Measurements from ENCODE around the gene LDB3. TPM values are rescaled to one million over a fixed set of nuclear protein-coding genes. Genes with fewer than 3 reads are reported as not detected.

LDB3 gene
- total and polyA plus RNA-seq, 9 of the 15 experiments (the other 6 are each of a cell fraction or from before 2014, with no cell fraction given), result 0.03 TPM; not detected in 8

DNA sequence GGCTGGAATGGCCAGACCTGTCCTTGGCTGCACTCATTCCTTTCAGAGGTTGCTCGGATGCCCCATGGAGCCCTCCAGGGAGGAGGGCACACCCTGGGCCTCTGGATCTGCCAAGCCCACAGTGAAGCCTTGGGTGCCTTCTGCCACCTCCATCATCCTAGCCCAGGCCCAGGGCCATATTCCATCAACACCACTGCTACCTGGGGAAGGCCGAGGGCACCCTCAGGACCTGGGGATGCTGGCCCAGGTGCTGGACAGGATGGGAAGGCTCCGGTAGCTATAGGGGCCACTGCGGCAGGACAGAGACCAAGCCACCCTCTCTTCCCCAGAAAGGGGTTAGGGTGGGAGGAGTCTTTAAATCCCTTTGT, 13.2 kb upstream of the LDB3 start:
- in situ Hi-C loops (cut with MboI), result no loop called here
- no peaks in the 10 kb centered on the region for H4K20me1 ChIP-seq (replicated peaks; ENCODE audit: control insufficient read depth, insufficient read depth, low read length)
- H3K4me2 ChIP-seq (ENCODE audit: insufficient read depth, low read length), result no peak overlapping the region
- no peak for DNase-seq (ENCODE audit: extremely low read depth in 1 of 4, low spot score in 3 of 4)
- no peak overlapping the region for H3K27ac ChIP-seq (ENCODE audit: extremely low read depth, low read depth, low read length)
- H3K4me3 ChIP-seq, result no peak overlapping the region
- peaks cover 0 to 4% of the 10 kb centered on the region in 2 experiments; a peak in 2 of 5 replicates for H3K4me1 ChIP-seq (replicated peaks in 1 of 2; ENCODE audit: control insufficient read depth in 2 of 2, insufficient read depth in 2 of 2, low read length in 2 of 2)
- ChIA-PET CTCF (ENCODE audit: low intra/inter-chr PET ratio) (no interaction called here), POLR2A (no interaction called here)
- peaks cover 12 to 89% of the 10 kb centered on the region in 2 experiments; a peak in 4 of 5 replicates for H3K27me3 ChIP-seq (ENCODE audit: control insufficient read depth in 2 of 2, insufficient read depth in 2 of 2, low read length in 2 of 2)
- no peak overlapping the region for H3K9ac ChIP-seq (ENCODE audit: insufficient read depth in 1 of 2, low read depth in 2 of 2, low read length in 2 of 2)
- no TSS peak for BruUV-seq (replicated peaks)
- no peak for TF ChIP-seq ZNF778 (CRISPR knock-in tag; IDR thresholded peaks at IDR 0.05)
- no peak for TF ChIP-seq MBD2 (IDR thresholded peaks at IDR 0.05; ENCODE audit: borderline replicate concordance, low read depth)
- TF ChIP-seq, protein P1, sequence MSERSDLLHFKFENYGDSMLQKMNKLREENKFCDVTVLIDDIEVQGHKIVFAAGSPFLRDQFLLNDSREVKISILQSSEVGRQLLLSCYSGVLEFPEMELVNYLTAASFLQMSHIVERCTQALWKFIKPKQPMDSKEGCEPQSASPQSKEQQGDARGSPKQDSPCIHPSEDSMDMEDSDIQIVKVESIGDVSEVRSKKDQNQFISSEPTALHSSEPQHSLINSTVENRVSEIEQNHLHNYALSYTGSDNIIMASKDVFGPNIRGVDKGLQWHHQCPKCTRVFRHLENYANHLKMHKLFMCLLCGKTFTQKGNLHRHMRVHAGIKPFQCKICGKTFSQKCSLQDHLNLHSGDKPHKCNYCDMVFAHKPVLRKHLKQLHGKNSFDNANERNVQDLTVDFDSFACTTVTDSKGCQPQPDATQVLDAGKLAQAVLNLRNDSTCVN (CRISPR knock-in tag; IDR thresholded peaks at IDR 0.05), result no peak
- TF ChIP-seq, protein P2, sequence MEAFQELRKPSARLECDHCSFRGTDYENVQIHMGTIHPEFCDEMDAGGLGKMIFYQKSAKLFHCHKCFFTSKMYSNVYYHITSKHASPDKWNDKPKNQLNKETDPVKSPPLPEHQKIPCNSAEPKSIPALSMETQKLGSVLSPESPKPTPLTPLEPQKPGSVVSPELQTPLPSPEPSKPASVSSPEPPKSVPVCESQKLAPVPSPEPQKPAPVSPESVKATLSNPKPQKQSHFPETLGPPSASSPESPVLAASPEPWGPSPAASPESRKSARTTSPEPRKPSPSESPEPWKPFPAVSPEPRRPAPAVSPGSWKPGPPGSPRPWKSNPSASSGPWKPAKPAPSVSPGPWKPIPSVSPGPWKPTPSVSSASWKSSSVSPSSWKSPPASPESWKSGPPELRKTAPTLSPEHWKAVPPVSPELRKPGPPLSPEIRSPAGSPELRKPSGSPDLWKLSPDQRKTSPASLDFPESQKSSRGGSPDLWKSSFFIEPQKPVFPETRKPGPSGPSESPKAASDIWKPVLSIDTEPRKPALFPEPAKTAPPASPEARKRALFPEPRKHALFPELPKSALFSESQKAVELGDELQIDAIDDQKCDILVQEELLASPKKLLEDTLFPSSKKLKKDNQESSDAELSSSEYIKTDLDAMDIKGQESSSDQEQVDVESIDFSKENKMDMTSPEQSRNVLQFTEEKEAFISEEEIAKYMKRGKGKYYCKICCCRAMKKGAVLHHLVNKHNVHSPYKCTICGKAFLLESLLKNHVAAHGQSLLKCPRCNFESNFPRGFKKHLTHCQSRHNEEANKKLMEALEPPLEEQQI (IDR thresholded peaks at IDR 0.05), result no peak
- no peak for TF ChIP-seq ZNF561 (CRISPR knock-in tag; conservative IDR thresholded peaks at IDR 0.05)
- no peak for TF ChIP-seq ZNF239 (CRISPR knock-in tag; IDR thresholded peaks at IDR 0.05)
- TF ChIP-seq ZNF347 (CRISPR knock-in tag; IDR thresholded peaks at IDR 0.05; ENCODE audit: low read depth), result no peak
- TF ChIP-seq ILF3 (IDR thresholded peaks at IDR 0.05; ENCODE audit: borderline replicate concordance), result no peak
- TF ChIP-seq, protein P3, sequence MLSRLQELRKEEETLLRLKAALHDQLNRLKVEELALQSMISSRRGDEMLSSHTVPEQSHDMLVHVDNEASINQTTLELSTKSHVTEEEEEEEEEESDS (CRISPR knock-in tag; IDR thresholded peaks at IDR 0.05), result no peak
- TF ChIP-seq, protein P4, sequence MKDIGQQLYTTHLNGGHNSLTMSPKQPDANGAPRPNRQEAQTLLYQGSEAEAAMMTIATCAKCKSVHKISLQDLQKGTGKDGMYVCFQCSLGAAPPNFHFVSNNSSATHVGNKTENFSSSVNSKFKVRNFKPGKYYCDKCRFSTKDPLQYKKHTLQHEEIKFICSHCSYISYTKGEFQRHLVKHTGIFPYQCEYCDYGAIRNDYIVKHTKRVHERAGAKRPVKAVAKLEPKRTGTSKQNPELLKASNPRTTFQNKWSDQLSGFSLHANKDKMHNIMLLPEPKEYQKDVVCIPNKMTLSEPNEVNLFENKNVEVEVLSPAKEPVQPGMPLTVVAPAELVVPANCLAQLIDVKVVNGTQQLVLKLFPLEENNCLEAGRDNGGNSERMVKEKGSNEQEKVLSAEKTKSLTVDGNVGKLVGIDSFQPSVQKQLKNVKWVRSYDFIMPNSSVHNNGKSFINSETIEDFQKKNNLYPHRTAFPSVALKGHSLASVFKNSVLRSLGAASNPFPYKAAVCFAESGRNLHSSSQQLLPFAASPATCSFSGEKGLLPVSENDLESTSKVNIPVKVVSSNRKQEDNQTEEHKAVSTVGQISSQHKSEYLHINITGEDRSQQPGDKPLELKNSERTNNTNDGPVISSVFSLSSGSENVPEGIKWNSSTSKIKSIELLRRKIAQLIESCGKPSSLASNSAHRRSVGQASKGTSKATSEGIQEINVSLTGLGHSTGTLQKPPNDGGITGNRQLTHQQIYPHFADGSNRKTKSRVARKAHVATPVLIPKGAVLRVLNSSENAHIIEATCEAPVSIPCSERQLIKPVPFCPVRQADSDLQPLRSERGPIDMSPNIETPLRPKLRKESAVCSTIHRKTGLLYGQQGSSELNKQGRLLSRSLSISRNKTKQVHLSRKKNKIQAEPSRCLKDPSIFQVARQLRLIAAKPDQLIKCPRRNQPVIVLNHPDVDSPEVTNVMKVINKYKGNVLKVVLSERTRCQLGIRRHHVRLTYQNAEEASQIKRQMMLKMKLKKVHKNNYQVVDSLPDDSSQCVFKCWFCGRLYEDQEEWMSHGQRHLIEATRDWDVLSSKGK (CRISPR knock-in tag; IDR thresholded peaks at IDR 0.05), result no peak
- no peak for ATAC-seq
- no peaks in the 10 kb centered on the region for H3K79me2 ChIP-seq (ENCODE audit: control insufficient read depth, insufficient read depth, low read length)
- FAIRE-seq, result no peak
- H3K9me3 ChIP-seq (replicated peaks; ENCODE audit: control insufficient read depth, insufficient read depth, low read depth, low read length), result no peaks in the 10 kb centered on the region
- intact Hi-C loops (cut with micrococcal nuclease), result no loop called here
- H2AFZ ChIP-seq (ENCODE audit: low read depth, low read length), result no peak overlapping the region
- no peaks in the 10 kb centered on the region for H3K9me1 ChIP-seq (ENCODE audit: control insufficient read depth, insufficient read depth, low read length)
- no peaks in the 10 kb centered on the region for H3K36me3 ChIP-seq (ENCODE audit: control insufficient read depth, insufficient read depth, low read length)
- 10% methylated on average over 3 of the region's 4 CpGs for WGBS (ENCODE audit: insufficient coverage, low coverage, missing lambda C conversion rate)
